Measurements from ENCODE around the gene FAM53B. TPM values are rescaled to one million over a fixed set of nuclear protein-coding genes. Genes with fewer than 3 reads are reported as not detected.

Gene FAM53B
- total and polyA plus RNA-seq, 4 experiments from 2014 or later = 7.3 to 60.7 (median 49.9) TPM

DNA sequence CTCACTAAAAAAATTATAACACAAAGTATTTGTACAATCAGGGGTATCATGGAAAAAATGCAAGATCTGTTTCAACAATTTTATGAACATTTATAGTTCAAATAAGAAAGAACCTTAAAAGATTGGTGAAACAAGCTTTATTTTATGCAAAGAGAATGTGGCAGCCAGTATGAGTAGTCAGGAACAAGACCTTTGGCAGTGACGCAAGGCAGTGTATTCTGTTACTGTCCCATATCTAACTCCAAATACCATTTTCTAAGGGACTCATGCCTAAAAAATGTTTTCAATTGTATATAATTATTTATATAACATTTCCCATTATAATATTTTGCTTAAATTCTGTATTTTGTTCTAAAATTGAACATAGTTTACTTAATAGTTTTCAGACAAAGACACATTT is 19.1 kb upstream of the FAM53B start:
- no peaks in the 10 kb centered on the region for H3K27me3 ChIP-seq (ENCODE audit: insufficient read depth, low read length)
- ChIA-PET CTCF (ENCODE audit: partially characterized antibody) (interaction anchor here (1.2 kb wide), 1 partner anchor 14 kb away, joined by 4 read pairs; no protein-coding TSS in a partner anchor), POLR2A (ENCODE audit: partially characterized antibody) (interaction anchor here (0.8 kb wide), 1 partner anchor 16 kb away, joined by 3 read pairs; no protein-coding TSS in a partner anchor)
- Mint-ChIP-seq H3K27me3 (no peaks in the 10 kb centered on the region), H3K4me3 (no peak overlapping the region), H3K36me3 (peaks cover 31 to 50% of the 10 kb centered on the region in 2 donors), H3K27ac (no peak overlapping the region), H3K4me1 (peaks cover 0 to 3% (median 0%) of the 10 kb centered on the region in 4 donors), H3K9me3 (no peaks in the 10 kb centered on the region)
- intact Hi-C loops (cut with micrococcal nuclease) = no loop called here
- no peak for DNase-seq
- no peak overlapping the region for H3K27ac ChIP-seq (ENCODE audit: low read depth, low read length)
- no peaks in the 10 kb centered on the region for H3K4me1 ChIP-seq (ENCODE audit: insufficient read depth, low read length)
- H3K9me3 ChIP-seq (ENCODE audit: control insufficient read depth in 1 of 2, low read length in 2 of 2) = no peaks in the 10 kb centered on the region
- H3K4me3 ChIP-seq (ENCODE audit: low read length in 2 of 2) = no peak overlapping the region
- peaks cover 7% of the 10 kb centered on the region for H3K36me3 ChIP-seq (ENCODE audit: insufficient read depth, low read length)

DNA sequence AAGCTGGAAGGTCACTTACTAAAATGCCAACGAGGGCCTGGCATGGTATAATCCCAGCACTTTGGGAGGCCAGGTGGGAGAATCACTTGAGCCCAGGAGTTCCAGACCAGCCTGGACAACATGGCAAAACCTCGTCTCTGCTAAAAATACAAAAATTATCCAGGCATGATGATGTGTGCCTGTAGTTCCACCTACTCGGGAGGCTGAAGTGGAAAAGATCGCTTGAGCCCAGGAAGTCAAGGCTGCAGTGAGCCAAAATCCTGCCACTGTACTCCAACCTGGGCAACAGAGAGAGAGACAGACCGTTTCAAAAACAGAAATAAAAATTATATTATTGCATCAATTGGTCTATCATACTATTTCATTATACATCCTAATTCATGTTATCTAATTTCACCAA is 18.1 kb upstream of the FAM53B start:
- CTCF ChIA-PET (ENCODE audit: partially characterized antibody) = interaction anchor here (0.9 kb wide), 1 partner anchor 232 kb away, joined by 3 read pairs; no protein-coding TSS in a partner anchor
- DNase-seq = no peak
- no peak overlapping the region for H3K27ac Mint-ChIP-seq
- intact Hi-C loops (cut with micrococcal nuclease) = no loop called here
- no peaks in the 10 kb centered on the region for H3K4me1 ChIP-seq (ENCODE audit: insufficient read depth, low read length)
- H3K36me3 Mint-ChIP-seq = peaks cover 31 to 51% of the 10 kb centered on the region in 2 donors
- H3K27ac ChIP-seq (ENCODE audit: low read depth, low read length) = no peak overlapping the region
- no peaks in the 10 kb centered on the region for H3K9me3 ChIP-seq (ENCODE audit: control insufficient read depth in 1 of 2, low read length in 2 of 2)
- H3K27me3 Mint-ChIP-seq = no peaks in the 10 kb centered on the region
- H3K4me1 Mint-ChIP-seq = peaks cover 0 to 3% (median 0%) of the 10 kb centered on the region in 4 donors
- no peaks in the 10 kb centered on the region for H3K27me3 ChIP-seq (ENCODE audit: insufficient read depth, low read length)
- no peak overlapping the region for H3K4me3 Mint-ChIP-seq
- H3K36me3 ChIP-seq (ENCODE audit: insufficient read depth, low read length) = peaks cover 7% of the 10 kb centered on the region
- POLR2A ChIA-PET (ENCODE audit: partially characterized antibody) = no interaction called here
- H3K4me3 ChIP-seq (ENCODE audit: low read length in 2 of 2) = no peak overlapping the region
- H3K9me3 Mint-ChIP-seq = no peaks in the 10 kb centered on the region

DNA sequence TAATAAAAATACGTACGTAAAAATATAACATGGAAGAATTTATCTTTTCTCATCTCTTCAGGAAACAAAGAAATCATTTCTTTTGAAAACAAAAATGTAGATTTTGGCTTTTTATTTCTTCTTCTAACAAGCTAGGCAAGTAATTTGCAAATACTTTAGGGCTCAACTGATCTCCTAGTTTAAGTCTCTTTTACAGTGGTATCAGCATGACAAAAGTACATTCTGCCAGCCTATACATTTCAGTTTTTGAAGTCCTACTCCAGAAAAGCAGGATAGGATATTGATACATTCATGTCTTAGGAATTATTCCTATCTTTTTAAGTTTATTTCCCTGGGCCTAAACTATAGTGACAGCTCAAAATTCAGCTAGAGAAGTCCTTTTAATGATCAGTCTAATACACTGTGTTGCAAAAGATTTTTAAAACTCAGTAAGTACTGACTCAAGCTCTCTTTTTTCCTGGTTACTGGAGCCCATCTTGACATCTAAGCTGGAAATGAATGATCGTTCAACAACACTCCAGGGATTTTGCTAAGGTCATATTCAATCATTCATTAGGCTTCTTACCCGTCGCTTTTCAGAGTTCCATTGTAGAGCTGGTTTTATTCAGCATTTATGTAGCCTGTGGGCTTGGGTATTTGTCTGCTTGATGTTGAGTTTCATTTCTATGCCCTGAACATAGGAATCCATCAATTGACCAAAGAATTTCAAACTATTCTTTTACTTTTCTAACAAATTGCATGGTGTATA is 12.2 kb upstream of the FAM53B start:
- Histone ChIP-seq H3K36me3 (ENCODE audit: insufficient read depth, low read length) (peaks cover 12% of the 10 kb centered on the region), H3K27ac (ENCODE audit: low read depth, low read length) (no peak overlapping the region), H3K27me3 (ENCODE audit: insufficient read depth, low read length) (no peaks in the 10 kb centered on the region), H3K4me1 (ENCODE audit: insufficient read depth, low read length) (no peaks in the 10 kb centered on the region), H3K4me3 (ENCODE audit: low read length in 2 of 2) (no peak overlapping the region), H3K9me3 (ENCODE audit: control insufficient read depth in 1 of 2, low read length in 2 of 2) (no peaks in the 10 kb centered on the region)
- peaks cover 0 to 3% (median 2%) of the 10 kb centered on the region in 4 donors for H3K4me1 Mint-ChIP-seq
- H3K4me3 Mint-ChIP-seq = no peak overlapping the region
- H3K27ac Mint-ChIP-seq = no peak overlapping the region
- no peaks in the 10 kb centered on the region for H3K27me3 Mint-ChIP-seq
- ChIA-PET POLR2A (ENCODE audit: partially characterized antibody) (interaction anchor here (1.0 kb wide), 1 partner anchor 129 kb away, joined by 3 read pairs; no protein-coding TSS in a partner anchor), CTCF (ENCODE audit: partially characterized antibody) (interaction anchor here (0.8 to 1.7 kb wide), 6 partner anchors 10 to 218 kb away, joined by 3 to 19 read pairs (median 4); no protein-coding TSS in a partner anchor)
- no peak for DNase-seq
- H3K9me3 Mint-ChIP-seq = no peaks in the 10 kb centered on the region
- intact Hi-C loops (cut with micrococcal nuclease) = no loop called here
- peaks cover 24 to 53% of the 10 kb centered on the region in 2 donors for H3K36me3 Mint-ChIP-seq

DNA sequence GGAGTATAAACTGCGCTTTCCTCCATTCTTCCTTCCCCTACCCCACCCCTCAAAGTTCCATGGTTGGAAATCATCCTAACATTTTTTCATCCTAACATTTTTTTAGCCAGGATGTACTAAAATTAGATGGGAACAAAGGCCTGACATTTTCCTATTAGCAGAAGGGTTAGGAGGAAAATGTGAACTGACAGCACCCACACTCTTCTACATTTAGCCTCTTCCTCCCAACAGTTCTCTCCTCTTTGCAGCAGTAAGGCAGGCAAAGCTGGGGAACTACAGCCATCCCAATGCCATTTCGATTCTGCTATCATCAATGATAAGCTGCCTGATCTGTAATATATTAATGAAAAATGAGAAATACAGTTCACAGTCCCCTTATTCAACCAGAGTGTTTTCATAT is 11.4 kb upstream of the FAM53B start:
- Mint-ChIP-seq H3K4me3 (no peak overlapping the region), H3K9me3 (no peaks in the 10 kb centered on the region), H3K36me3 (peaks cover 22 to 46% of the 10 kb centered on the region in 2 donors), H3K4me1 (peaks cover 0 to 3% (median under 1%) of the 10 kb centered on the region in 4 donors), H3K27ac (no peak overlapping the region), H3K27me3 (no peaks in the 10 kb centered on the region)
- intact Hi-C loops (cut with micrococcal nuclease) = no loop called here
- CTCF ChIA-PET (ENCODE audit: partially characterized antibody) = interaction anchor here (1.3 to 1.8 kb wide), 6 partner anchors 9 to 217 kb away, joined by 3 to 19 read pairs (median 4); no protein-coding TSS in a partner anchor
- POLR2A ChIA-PET (ENCODE audit: partially characterized antibody) = interaction anchor here (1.5 kb wide), 1 partner anchor 36 kb away, joined by 3 read pairs; the partner anchor contains the start of gene EEF1AKMT2
- Histone ChIP-seq H3K27me3 (ENCODE audit: insufficient read depth, low read length) (no peaks in the 10 kb centered on the region), H3K9me3 (ENCODE audit: control insufficient read depth in 1 of 2, low read length in 2 of 2) (no peaks in the 10 kb centered on the region), H3K4me1 (ENCODE audit: insufficient read depth, low read length) (no peaks in the 10 kb centered on the region), H3K36me3 (ENCODE audit: insufficient read depth, low read length) (peaks cover 12% of the 10 kb centered on the region), H3K27ac (ENCODE audit: low read depth, low read length) (no peak overlapping the region), H3K4me3 (ENCODE audit: low read length in 2 of 2) (no peak overlapping the region)
- DNase-seq = no peak

DNA sequence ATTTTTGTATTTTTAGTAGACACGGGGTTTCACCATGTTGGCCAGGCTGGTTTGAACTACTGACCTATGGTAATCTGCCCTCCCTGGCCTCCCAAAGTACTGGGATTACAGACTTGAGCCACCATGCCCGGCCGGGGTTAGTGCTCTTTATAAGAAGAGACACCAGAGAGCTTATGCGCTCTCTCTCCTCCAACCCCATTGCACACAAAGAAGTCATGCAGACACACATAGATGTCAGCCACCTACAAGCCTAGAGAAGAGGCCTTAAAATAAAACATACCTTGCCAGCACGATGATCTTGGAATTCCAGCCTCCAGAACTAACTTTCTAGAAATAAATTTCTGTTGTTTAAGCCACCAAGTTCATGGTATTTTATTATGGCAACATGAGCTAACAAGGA is 10.0 kb upstream of the FAM53B start:
- Mint-ChIP-seq H3K27me3 (no peaks in the 10 kb centered on the region), H3K27ac (peak overlapping the region in 1 of 7 donors; percentile 53), H3K4me3 (no peak overlapping the region), H3K4me1 (peaks cover 3 to 5% (median 4%) of the 10 kb centered on the region in 4 donors), H3K9me3 (no peaks in the 10 kb centered on the region), H3K36me3 (peaks cover 16 to 34% of the 10 kb centered on the region in 2 donors)
- POLR2A ChIA-PET (ENCODE audit: partially characterized antibody) = interaction anchor here (1.5 kb wide), 1 partner anchor 37 kb away, joined by 3 read pairs; the partner anchor contains the start of gene EEF1AKMT2
- Histone ChIP-seq H3K27me3 (ENCODE audit: insufficient read depth, low read length) (no peaks in the 10 kb centered on the region), H3K4me3 (ENCODE audit: low read length in 2 of 2) (no peak overlapping the region), H3K4me1 (ENCODE audit: insufficient read depth, low read length) (peaks cover 4% of the 10 kb centered on the region), H3K36me3 (ENCODE audit: insufficient read depth, low read length) (peaks cover 11% of the 10 kb centered on the region), H3K27ac (ENCODE audit: low read depth, low read length) (no peak overlapping the region), H3K9me3 (ENCODE audit: control insufficient read depth in 1 of 2, low read length in 2 of 2) (no peaks in the 10 kb centered on the region)
- intact Hi-C loops (cut with micrococcal nuclease) = no loop called here
- CTCF ChIA-PET (ENCODE audit: partially characterized antibody) = interaction anchor here (1.6 to 1.8 kb wide), 2 partner anchors 8 to 13 kb away, joined by 5 to 8 read pairs; no protein-coding TSS in a partner anchor
- DNase-seq = no peak

DNA sequence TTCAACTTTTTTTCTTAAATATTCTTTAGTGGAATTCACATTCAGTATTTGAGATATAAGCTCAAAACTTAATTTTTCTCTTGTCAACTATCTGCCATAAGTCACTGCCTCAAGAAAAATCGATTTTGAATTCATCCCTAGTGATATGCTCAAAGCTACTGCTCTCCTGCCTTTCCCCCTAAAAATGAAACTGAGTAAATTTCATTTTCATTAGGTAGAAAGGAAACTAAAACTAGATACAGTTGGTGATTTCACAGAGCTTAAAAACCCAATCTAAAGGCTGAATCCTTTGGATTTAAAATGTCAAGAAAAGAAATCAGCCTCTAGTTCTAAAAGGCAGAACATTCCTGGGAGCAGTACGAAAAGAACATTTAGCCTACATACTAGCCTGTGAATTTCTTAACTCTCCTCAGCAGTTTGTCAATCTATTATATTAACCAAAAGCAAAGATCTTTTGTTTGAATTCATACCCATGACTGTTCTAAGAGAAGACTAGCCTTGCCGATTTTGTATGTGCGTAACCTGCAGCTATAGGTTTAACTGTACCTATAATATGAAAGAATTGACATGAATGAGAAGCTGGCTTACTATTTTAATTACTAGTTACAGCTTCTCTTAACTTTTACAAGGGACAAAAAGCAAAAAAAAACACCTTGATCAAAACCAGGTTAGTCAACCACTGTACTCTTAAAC is 4.9 kb upstream of the FAM53B start:
- peaks cover 15% of the 10 kb centered on the region for H3K4me1 ChIP-seq (ENCODE audit: insufficient read depth, low read length)
- ChIA-PET POLR2A (ENCODE audit: partially characterized antibody) (interaction anchor here (1.3 to 1.4 kb wide), 2 partner anchors 43 to 121 kb away, joined by 3 to 4 read pairs; partner anchors contain the start of gene EEF1AKMT2), CTCF (ENCODE audit: partially characterized antibody) (interaction anchor here (0.7 to 6.8 kb wide), 12 partner anchors 11 to 754 kb away, joined by 3 to 256 read pairs (median 4); partner anchors contain the start of gene EEF1AKMT2)
- H3K4me3 ChIP-seq (ENCODE audit: low read length in 2 of 2) = no peak overlapping the region
- DNase-seq = no peak
- no peaks in the 10 kb centered on the region for H3K27me3 ChIP-seq (ENCODE audit: insufficient read depth, low read length)
- H3K9me3 ChIP-seq (ENCODE audit: control insufficient read depth in 1 of 2, low read length in 2 of 2) = no peaks in the 10 kb centered on the region
- Mint-ChIP-seq H3K36me3 (peaks cover under 1 to 9% of the 10 kb centered on the region in 2 donors), H3K27ac (peak overlapping the region in 6 of 7 donors; percentile 18 to 79 (median 42)), H3K27me3 (no peaks in the 10 kb centered on the region), H3K9me3 (no peaks in the 10 kb centered on the region), H3K4me3 (no peak overlapping the region), H3K4me1 (peaks cover 11 to 20% (median 18%) of the 10 kb centered on the region in 4 donors)
- intact Hi-C loops (cut with micrococcal nuclease) = no loop called here
- H3K36me3 ChIP-seq (ENCODE audit: insufficient read depth, low read length) = no peaks in the 10 kb centered on the region
- no peak overlapping the region for H3K27ac ChIP-seq (ENCODE audit: low read depth, low read length)

All from CD4-positive, alpha-beta memory T cell (primary cell).